Esophagus squamous epithelium (tissue), 5 donors: ENCODE data around the gene FGFR3. TPM values are rescaled to one million over a fixed set of nuclear protein-coding genes. Genes with fewer than 3 reads are reported as not detected.
A peak's percentile ranks its signal among the peaks of the same experiment; 100 is the strongest.

Experiments
- DNase-seq: peaks from one replicate; lab custom pipeline; 2025; lab: John Stamatoyannopoulos, UW
- H3K27ac ChIP-seq, 4 donors: fragments of 200-600 bp; sonication (generic); one replicate each; pipeline ENCODE4 v1.5.1; 2016 to 2019; ENCODE audit warnings: mild to moderate bottlenecking in 1 of 4
- H3K27me3 ChIP-seq, 4 donors: fragments of 200-600 bp; sonication (generic); 1 replicate in 3 of 4; 2 replicates in 1 of 4; pipeline versions ENCODE4 v1.5.1 to v1.6.0; 2017 to 2021; ENCODE audit warnings: antibody characterized with exemption in 1 of 4
- H3K36me3 ChIP-seq, 3 donors: fragments of 200-600 bp; sonication (generic); one replicate each; pipeline ENCODE4 v1.5.1; 2016 to 2019
- H3K4me1 ChIP-seq, 3 donors: fragments of 200-600 bp; sonication (generic); one replicate each; pipeline ENCODE4 v1.5.1; 2017 to 2019
- H3K4me3 ChIP-seq, 4 donors: fragments of 200-600 bp; sonication (generic); 1 replicate in 3 of 4; 2 replicates in 1 of 4; pipeline ENCODE4 v1.5.1; 2016 to 2019; ENCODE audit warnings: mild to moderate bottlenecking in 2 of 4, moderate library complexity in 1 of 4
- H3K9me3 ChIP-seq, 3 donors: fragments of 200-600 bp; sonication (generic); one replicate each; pipeline ENCODE4 v1.5.1; 2016 to 2019
- CTCF ChIP-seq, 6 experiments: fragments of 450-650 bp in 4 of 6; fragments of 200-600 bp in 2 of 6; sonication (generic) in 2 of 6; IDR thresholded peaks; one replicate each; pipeline ENCODE4 v1.5.1; 2016 to 2019; ENCODE audit warnings: antibody characterized with exemption in 6 of 6, mild to moderate bottlenecking in 4 of 6, moderate library complexity in 4 of 6
- POLR2A ChIP-seq, 4 donors: fragments of 450-650 bp; IDR thresholded peaks; one replicate each; pipeline ENCODE4 v1.6.1; 2017; ENCODE audit warnings: antibody characterized with exemption in 4 of 4, mild to moderate bottlenecking in 4 of 4, moderate library complexity in 3 of 4
- WGBS, 2 donors: methylation state at CpG; one replicate each; pipeline ENCODE4 v1.1.5; 2018; 5-methylcytosine and 5-hydroxymethylcytosine counted together
- intact Hi-C: fragments of 100-400 bp; cut with DNase I; formaldehyde crosslinking; loops from one replicate; pipeline ENCODE4 v1.15.0; 2022
- total RNA-seq, 4 donors: library from RNA; depleted of rRNA; stranded (reverse); fragments of >200 nt; gene quantifications; one replicate each; pipeline ENCODE4 v1.1.0, GENCODE V29; 2016
- donor health status: DM: yes; HTN: yes; CAD: no.

Gene FGFR3
- total RNA-seq, 4 donors from 2014 or later = 175 to 307 (median 223) TPM

- Histone ChIP-seq H3K27ac (peak overlapping the region; percentile 72 to 92 (median 82)), H3K4me3 (no peak overlapping the region), H3K9me3 (no peaks in the 10 kb centered on the region), H3K27me3 (no peaks in the 10 kb centered on the region), H3K36me3 (no peaks in the 10 kb centered on the region), H3K4me1 (peaks cover 74 to 96% (median 74%) of the 10 kb centered on the region in 3 donors)
- no peak for DNase-seq
- intact Hi-C loops = no loop called here
- TF ChIP-seq POLR2A (IDR thresholded peaks at IDR 0.05) (no peak), CTCF (IDR thresholded peaks at IDR 0.05) (no peak)
- no CpG with 5 or more reads among the region's 10 CpGs for WGBS, 2 donors
Observed at GRCh38 chr4:1784395-1784788, 8.7 kb upstream of the FGFR3 start.

GRCh38 chr4:1784789-1785591 lies 8.1 kb upstream of the FGFR3 start:
- intact Hi-C loops = no loop called here
- H3K27me3 ChIP-seq = no peaks in the 10 kb centered on the region
- no peaks in the 10 kb centered on the region for H3K36me3 ChIP-seq
- DNase-seq = no peak
- TF ChIP-seq POLR2A (IDR thresholded peaks at IDR 0.05) = no peak
- TF ChIP-seq CTCF (IDR thresholded peaks at IDR 0.05) = no peak
- H3K27ac ChIP-seq = peak overlapping the region; percentile 72 to 92 (median 82)
- H3K4me1 ChIP-seq = peaks cover 72 to 96% (median 73%) of the 10 kb centered on the region in 3 donors
- H3K4me3 ChIP-seq = no peak overlapping the region
- no peaks in the 10 kb centered on the region for H3K9me3 ChIP-seq
- WGBS, 2 donors = no CpG with 5 or more reads among the region's 17 CpGs

- H3K9me3 ChIP-seq = no peaks in the 10 kb centered on the region
- H3K27me3 ChIP-seq = no peaks in the 10 kb centered on the region
- no peak overlapping the region for H3K4me3 ChIP-seq
- WGBS, 2 donors = no CpG with 5 or more reads among the region's 11 CpGs
- no peaks in the 10 kb centered on the region for H3K36me3 ChIP-seq
- H3K27ac ChIP-seq = peak overlapping the region; percentile 72 to 92 (median 82)
- TF ChIP-seq CTCF (IDR thresholded peaks at IDR 0.05) = no peak
- no peak for TF ChIP-seq POLR2A (IDR thresholded peaks at IDR 0.05)
- no peak for DNase-seq
- peaks cover 71 to 96% (median 74%) of the 10 kb centered on the region in 3 donors for H3K4me1 ChIP-seq
- intact Hi-C loops = no loop called here
Observed at GRCh38 chr4:1785592-1785991, 7.5 kb upstream of the FGFR3 start.

- no peaks in the 10 kb centered on the region for H3K9me3 ChIP-seq
- WGBS, 2 donors = 60% methylated on average over 1 of the region's 34 CpGs; no CpG with 5 or more reads in 1 of the 2 donors
- intact Hi-C loops = no loop called here
- H3K4me3 ChIP-seq = no peak overlapping the region
- no peaks in the 10 kb centered on the region for H3K27me3 ChIP-seq
- no peaks in the 10 kb centered on the region for H3K36me3 ChIP-seq
- peak overlapping the region in 3 of 4 donors; percentile 9 to 92 (median 83) for H3K27ac ChIP-seq
- TF ChIP-seq CTCF (IDR thresholded peaks at IDR 0.05) = no peak
- no peak for TF ChIP-seq POLR2A (IDR thresholded peaks at IDR 0.05)
- DNase-seq = no peak
- peaks cover 71 to 89% (median 74%) of the 10 kb centered on the region in 3 donors for H3K4me1 ChIP-seq
Observed at GRCh38 chr4:1786544-1787362, 6.3 kb upstream of the FGFR3 start.
